GM19324 (cell line): ENCODE data around the gene MICALL2.

Source experiments
- ATAC-seq: cut with Tn5 transposase; IDR thresholded peaks from one replicate; pipeline ENCODE4 v1.9.1; 2021; ENCODE audit warnings: mild to moderate bottlenecking, moderate library complexity; ENCODE audit not compliant: unreplicated experiment, low FRiP score

Gene MICALL2

DNA sequence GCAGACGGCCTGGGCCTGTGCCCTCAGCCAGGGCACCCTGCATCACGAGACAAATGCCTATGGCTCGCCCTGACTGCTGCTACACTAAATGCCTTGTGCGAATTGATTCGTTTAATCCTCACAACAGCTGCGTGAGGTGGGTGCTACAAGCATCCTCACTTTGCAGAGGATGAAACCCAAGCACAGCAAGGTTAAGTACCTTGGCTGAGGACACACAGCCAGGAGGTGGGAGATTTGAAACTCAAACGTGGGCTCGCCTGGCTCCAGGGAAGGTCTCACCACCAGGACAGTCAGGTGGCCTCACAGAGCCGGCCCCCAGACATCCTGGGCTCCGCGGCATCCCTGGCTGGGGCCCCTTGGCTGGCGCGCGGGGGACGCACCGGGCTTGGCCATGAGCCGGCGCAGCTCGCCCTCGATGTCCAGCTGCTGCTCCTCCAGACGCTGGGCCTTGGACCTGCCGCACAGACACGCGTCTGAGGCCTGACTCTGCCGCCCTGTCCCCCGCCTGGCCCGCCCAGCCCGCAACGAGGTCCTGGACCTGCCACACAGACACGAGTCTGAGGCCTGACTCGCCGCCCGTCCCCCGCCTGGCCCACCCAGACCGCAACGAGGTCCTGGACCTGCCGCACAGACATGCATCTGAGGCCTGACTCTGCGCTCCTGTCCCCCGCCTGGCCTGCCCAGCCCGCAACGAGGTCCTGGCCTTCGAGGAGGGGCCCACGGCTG lies 22.0 kb downstream of the MICALL2 start:
- no peak for ATAC-seq

DNA sequence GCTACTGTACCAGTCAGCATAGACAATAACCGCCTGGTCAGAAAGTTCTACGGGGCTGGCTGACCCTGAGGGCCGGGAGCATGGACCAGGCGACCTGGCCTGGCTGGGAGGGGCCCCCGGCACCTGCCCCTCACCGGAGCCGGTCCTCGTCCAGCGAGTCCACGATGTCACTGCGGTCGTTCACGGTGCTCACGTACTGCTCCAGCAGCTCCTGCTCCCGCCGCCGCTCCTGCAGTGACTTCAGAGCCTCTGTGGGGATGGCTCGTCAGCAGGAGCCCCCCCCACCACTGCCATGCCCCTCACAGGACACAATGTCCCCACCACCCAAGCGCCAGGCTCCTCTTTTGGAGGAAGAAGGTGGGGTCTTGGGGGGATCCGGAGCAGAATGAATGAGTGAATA lies 22.7 kb downstream of the MICALL2 start:
- ATAC-seq: no peak

DNA sequence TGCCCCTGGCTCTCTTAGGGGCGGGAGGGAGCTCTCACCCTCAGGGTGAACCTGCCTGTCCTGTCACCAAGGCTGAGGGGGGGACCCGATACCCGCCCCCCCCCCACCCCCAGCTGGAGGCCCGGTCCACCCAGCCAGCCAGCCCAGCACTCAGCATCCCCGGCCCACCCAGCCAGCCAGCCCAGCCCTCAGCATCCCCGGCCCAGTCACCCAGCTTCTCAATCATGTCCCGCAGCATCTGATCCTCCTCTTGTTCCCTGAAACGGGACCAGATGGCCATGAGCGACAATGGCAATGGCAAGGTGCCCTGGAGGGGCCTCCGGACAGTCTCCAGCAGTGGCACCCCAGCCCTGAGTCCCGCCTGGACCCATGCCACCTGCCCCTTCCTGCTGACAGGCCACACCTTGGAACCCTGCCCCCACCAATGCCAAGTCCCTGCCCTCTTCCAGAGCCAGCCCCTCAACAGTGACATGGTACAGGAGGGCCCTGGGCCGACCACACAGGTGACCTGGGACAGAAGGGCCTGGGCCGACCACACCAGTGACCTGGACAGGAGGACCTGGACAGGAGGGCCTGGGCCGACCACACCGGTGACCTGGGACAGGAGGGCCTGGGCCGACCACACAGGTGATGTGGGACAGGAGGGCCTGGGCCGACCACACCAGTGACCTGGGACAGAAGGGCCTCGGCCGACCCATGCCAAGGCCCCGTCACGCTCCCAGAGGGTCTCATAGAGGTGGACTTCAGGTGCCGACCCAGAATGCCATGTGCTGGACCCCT lies 24.2 kb downstream of the MICALL2 start:
- ATAC-seq: no peak

DNA sequence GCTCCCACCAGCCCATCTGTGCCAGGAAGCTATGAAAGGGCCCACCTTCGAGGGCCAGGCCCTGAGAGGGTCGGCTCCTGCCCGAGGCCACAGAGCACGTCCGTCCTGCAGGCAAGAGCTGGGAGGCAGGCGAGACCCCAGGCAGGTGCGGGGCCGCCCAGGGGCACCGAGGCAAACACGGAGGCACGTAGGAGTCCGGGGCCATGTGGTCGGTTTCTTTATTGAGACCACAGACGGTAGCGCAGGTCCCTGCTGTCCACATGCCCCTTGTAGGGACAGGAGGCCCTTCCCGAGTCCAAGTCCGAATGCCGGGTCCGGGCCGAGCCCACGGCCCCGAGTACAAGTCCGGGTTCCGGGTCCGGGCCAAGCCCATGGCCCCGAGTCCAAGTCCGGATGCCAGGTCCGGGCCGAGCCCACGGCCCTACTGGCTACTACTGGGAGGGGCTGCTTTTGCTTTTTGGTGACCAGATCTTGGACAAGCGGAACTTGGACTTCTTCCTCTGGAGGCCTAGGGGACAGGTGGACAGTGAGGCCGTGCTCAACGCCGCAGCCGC lies 25.0 kb downstream of the MICALL2 start:
- no peak for ATAC-seq

DNA sequence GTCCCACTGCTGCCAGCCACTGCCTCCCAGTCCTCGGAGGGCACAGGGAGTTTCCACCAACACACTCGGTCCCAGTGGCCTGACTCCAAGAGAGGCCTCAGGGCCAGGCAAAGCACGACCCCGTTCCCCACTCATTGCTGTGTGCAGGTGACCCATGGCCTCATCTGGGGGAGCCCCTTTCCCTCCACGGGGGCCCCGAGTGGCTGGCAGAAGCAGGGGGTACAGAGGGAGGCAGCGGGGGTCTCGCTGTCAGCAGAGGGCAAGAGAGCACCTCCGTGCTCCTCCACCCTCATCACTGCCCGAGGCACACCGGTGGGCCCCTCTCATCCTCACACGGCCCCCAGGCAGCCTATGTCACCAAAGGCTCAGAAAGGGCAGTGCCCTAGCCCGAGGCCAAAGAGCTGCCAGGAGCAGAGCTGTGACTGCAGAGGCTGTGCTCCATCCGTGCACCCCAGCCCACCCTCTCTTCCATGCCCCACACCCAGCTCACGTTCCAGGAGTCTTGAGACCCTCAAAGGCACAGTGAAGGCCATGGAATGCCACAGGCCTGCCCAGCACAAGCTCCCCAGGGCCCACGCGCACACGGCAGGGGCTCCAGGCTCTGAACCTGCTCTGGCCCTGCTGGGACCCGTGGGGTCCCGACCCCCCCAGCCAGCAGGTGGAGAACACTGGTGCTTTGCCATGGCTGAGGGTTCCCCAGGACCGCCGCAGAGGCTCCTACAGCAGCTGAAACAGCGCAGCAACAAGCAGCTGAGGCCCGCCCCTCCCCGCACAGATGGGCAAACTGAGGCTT lies 25.9 kb downstream of the MICALL2 start:
- ATAC-seq: no peak

DNA sequence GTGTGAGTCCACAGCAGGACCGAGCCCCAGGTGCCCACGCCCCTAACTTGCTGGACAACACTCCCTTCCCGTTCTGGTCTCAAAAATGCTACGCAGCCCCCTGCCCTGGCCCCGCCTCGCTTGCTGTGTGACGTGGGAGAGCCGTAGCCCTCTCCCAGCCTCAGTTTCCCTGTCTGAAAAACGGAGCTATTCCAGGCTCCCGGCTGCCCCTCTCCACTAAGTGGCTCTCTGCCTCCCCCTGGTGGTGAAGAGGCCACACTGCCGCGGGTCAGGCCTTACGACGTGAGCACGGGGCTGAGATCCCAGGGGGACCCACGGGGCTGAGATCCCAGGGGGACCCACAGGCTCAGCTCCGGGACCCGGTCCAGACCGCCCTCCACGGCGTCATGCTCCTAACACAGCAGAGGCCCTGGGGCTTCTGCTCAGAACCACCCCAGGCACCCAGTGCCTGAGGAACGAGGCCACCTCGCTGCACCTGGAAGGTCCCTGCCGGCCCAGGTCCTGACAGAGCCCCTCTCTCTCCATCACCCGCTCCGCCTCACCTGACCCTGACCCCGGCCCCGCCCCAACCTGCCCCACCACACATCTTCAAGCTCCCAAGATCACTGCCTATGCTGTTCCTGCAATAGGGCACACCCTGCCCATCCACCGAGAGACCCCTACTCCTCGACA lies 26.7 kb downstream of the MICALL2 start:
- no peak for ATAC-seq

DNA sequence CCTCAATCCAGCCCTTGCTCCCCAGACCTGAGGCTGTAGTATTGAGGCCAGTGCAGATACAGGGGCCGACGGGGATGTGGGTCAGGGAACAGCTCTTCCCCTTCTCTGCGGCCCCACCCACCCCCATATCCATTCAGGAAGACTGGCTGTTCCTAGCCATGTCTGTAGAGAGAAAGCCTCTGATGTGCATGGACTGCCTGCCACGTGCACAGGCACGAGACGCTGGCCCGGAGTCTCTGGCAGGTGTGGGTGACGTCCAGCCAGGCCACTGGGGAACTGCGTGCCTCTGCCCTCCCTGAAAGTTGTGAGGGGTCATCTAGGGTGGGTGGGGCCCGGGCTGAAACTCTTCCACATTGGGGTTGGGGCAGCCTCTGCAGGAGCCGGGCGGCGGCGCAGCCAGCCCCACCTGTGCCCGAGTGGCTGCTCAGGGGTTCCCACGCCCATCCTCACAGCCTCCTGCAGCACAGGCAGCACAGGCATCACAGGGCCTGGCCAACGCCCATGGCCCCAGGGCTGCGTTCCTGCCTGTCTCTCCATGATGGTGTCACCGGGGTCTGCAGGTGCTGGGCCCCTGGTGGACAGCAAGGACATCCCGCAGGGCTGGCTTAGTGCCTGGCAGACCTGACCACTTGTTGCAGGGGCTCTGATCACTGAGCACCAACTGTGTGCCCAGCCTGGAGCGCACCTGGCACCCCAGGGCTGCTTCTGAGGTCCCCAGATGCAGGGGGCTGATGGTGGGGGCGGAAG lies 27.5 kb downstream of the MICALL2 start:
- no peak for ATAC-seq

- no peak for ATAC-seq
These were observed 28.0 kb downstream of the MICALL2 start for GRCh38 chr7:1431226-1431625.

GRCh38 chr7:1430056-1430845 lies 29.0 kb downstream of the MICALL2 start:
- no peak for ATAC-seq

- no peak for ATAC-seq
These were observed 30.2 kb downstream of the MICALL2 start for GRCh38 chr7:1428941-1429501.

GRCh38 chr7:1427064-1427657 lies 32.1 kb downstream of the MICALL2 start:
- no peak for ATAC-seq

GRCh38 chr7:1426474-1426873 lies 32.8 kb downstream of the MICALL2 start:
- no peak for ATAC-seq

DNA sequence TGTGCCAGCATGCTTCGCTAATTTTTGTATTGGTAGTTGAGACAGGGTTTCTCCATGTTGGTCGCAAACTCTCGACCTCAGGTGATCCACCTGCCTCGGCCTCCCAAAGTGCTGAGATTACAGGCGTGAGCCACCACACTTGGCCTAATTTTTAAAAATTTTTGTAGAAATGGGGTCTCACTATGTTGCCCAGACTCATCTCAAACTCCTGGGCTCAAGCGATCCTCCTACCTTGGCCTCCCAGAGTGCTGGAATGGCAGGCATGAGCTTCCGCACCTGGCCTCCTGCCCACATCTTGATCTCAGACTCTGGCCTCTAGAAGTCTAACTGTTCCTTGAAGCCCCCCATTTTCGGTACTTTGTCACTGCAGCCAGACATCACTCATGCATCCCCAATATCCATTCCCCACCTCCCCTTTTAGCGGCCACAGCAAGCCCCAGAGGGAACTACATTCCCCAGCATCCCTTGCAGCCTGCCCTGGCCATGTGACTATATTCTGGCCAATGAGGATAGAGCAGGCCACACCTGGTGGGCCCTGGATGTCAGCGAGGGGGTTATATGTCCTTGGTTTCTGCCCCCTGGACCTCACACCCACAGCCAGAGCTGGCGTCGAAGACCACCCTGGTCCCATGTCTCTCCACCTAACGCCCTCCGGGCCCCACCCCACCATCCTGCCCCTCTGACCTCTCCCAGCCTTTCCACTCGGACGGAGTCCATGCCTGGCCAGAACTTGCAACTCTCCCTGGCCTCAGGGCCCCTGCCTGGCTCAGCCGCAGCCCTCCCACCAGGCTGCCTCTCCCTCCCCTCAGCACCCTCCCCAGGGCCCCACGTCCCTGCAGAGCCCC lies 33.8 kb downstream of the MICALL2 start:
- ATAC-seq: no peak

GRCh38 chr7:1424041-1424440 lies 35.2 kb downstream of the MICALL2 start:
- ATAC-seq: no peak

- no peak for ATAC-seq
These were observed 35.9 kb downstream of the MICALL2 start for GRCh38 chr7:1423264-1423811.

DNA sequence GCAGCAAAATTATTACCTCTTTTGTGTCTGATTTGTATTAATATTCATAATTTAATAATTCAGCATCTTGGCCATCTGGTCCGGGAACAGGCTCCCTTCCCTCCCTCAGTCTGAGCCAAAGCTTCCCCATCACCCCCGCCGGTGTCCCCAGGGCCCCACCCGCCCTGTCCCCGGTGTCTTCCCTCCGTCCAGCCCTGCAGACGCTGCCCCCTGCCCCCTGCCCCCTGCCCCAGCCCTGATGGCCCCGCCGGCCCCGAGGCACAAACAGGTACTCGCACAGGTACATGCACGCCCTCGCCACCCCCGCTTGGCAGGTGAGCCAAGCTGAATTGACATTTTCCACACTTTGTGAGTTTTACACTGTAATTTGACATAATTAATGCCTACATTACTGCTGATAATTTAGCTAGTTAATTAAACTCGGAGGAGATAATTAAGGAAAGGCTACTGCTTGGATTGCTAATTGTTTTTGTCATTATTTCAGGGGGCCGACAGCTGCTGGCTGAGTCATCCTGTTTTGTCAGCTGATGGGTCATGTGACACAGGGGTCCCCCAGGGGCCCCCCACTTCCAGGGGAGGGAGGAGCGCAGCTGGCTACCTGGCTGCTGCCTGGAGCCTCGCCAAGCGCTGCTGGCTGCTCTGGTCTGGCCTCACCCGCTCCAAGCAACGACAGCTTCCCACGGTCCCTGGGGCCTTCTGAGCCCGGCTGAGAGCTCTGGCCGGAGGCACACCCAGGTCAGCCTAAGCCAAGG lies 36.6 kb downstream of the MICALL2 start:
- ATAC-seq: no peak
